ENCODE results near the gene FBXO2.
"Not testable (repeated sequence)": the region's sequence is repeated elsewhere in the genome, so short reads cannot be mapped to it uniquely, and the experiment has no call there.

The FBXO2 gene

DNA sequence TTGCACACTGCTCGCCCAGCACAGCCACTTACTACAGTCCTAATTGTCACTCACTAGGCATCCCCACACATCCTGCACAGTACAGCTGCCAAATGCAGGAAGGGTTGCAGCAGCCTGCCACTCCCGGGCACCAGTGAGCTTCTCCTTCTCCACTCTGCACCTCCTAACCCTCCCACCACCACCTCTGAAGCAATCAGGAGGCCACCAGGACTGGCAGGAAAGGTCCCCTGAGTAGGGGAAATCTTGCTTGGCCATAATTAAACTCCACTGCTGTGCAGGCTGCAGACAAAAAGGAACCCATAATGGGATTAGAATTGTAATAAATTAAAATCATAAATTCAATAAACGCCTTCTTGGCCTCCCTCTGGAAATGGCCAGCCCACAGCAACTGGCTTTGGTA is 31.8 kb downstream of the FBXO2 start:
- no peak for DNase-seq

- no peak for DNase-seq
These were observed 33.3 kb downstream of the FBXO2 start for GRCh38 chr1:11620924-11621323.

DNA sequence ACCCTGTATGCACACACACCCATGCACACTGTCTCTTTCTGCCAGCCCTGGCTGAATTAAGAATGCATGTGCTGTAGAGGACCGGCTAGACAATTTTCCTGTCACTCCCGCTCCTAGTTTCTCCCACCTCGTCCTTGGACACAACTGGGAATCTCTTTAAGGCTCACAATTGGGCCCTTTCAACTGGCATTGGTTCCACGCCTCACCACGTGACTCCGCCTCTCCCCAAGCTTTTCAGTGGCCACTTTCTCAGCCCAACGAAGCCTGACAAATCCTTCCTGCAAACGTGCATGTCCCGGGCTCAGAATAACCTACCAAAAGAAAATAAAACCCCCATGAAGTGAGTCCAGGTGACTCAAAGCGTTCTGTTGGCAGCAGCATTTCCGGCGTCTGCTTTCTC is 33.8 kb downstream of the FBXO2 start:
- no peak for DNase-seq

DNA sequence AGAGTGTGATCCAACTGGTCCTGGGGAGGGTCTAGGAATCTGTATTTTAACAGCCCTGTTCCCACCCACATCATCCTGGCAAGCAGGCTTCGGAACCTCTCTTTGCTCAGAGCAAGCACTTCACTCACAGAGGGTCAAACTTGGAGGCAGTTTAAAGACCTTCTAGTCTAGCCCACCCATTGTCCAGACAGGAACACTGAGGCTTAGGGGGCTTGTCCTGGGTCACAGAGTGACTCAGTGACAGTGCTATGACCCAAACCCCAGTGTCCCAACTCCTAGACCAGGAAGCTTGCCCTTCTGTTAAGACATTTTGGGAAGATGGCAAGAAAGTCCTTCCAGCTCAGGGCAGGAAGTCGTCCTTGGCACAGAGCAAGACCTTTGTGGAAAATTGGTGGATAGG is 36.5 kb downstream of the FBXO2 start:
- DNase-seq: no peak

GRCh38 chr1:11617314-11617713 is 36.9 kb downstream of the FBXO2 start:
- no peak for DNase-seq

DNA sequence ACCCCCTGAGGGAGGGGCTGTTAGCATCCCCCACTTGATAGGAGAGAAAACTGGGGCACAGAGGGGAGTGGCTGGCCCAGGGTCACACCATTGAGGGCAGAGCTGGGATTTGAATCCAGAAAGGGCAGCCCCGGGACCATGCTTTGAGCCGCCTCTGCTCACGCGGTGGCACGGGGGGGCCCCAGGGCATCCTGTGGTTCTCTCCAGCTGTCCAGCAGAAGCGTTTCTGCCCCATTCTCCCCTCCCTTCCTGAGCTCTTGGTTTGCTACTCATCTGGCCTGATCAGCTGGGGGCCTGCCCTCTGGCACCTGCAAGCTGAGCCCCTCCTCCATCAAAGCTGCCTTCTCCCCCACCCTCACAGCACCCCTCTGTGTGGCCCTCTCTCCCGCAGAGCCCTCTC is 37.5 kb downstream of the FBXO2 start:
- no peak for DNase-seq

DNA sequence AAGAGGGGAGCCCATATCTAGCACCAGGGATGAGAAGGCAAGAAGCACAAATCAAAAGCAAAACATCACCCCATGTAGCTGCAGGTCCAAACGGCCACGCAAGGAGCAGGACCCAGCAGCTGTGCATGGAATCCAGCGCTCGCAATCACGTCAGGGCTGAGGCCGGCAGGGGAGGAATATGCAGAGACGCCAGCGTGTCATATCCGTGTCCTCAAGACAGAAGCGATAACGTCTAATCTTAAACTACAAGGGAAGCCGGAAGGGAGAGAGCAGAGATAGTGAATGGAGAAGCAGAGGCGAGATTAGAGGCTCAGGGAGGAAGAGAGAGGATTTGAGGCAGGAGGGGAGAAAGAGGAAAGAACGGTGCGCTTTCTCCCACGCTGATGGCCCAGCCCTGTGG is 39.1 kb downstream of the FBXO2 start:
- no peak for DNase-seq

GRCh38 chr1:11613347-11613746 is 40.9 kb downstream of the FBXO2 start:
- no peak for DNase-seq

GRCh38 chr1:11611638-11612327 is 42.4 kb downstream of the FBXO2 start:
- no peak for DNase-seq

GRCh38 chr1:11610629-11611180 is 43.5 kb downstream of the FBXO2 start:
- no peak for DNase-seq

- DNase-seq: not testable (repeated sequence)
These were observed 44.9 kb downstream of the FBXO2 start for GRCh38 chr1:11609378-11609777.

DNA sequence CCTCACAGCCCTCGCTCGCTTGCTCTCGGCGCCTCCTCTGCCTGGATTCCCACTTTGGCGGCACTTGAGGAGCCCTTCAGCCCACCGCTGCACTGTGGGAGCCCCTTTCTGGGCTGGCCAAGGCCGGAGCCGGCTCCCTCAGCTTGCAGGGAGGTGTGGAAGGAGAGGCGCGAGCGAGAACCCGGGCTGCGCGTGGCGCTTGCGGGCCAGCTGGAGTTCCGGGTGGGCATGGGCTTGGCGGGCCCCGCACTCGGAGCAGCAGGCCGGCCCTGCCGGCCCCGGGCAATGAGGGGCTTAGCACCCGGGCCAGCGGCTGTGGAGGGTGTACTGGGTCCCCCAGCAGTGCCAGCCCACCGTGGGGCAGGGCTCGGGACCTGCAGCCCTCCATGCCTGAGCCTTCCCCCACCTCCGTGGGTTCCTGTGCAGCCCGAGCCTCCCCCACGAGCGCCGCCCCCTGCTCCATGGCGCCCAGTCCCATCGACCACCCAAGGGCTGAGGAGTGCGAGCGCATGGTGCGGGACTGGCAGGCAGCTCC is 45.6 kb downstream of the FBXO2 start:
- DNase-seq: not testable (repeated sequence)

DNA sequence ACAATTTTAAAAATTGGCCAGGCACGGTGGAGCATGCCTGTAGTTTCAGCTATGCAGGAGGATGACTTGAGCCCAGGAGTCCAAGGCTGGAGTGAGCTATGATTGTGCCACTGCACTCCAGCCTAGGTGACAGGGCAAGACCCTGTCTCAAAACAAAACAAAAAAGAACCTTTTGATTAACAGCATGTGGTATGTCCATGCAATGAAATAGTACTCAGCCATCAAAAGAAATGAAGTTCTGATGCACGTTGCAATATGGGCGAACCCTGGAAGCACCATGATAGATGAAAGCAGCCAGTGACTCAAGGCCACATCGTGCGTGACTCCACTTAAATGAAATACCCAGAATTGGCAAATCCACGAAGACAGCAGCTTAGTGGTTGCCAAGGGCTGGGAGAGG is 47.5 kb downstream of the FBXO2 start:
- no peak for DNase-seq

GRCh38 chr1:11602981-11603380 is 51.2 kb downstream of the FBXO2 start:
- DNase-seq: no peak

DNA sequence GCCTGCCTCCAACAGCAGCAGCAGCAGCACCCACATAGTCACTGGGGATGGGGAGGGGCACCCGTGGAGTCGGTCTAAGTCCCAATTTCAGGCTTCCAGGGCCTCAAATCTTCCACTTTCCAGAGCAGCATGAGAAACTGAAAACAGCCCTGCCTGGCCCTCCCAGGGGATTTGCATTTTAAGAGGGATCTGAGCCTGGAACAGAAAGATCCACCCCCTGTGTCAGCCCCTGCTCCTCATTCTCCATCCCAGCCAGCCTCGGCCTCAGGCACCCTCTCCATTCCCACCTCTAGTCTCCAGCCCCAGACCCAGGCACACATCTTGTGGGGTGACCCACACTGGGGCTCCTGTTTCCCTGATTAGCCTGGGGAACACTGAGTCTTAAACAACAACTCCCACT is 51.8 kb downstream of the FBXO2 start:
- no peak for DNase-seq

DNA sequence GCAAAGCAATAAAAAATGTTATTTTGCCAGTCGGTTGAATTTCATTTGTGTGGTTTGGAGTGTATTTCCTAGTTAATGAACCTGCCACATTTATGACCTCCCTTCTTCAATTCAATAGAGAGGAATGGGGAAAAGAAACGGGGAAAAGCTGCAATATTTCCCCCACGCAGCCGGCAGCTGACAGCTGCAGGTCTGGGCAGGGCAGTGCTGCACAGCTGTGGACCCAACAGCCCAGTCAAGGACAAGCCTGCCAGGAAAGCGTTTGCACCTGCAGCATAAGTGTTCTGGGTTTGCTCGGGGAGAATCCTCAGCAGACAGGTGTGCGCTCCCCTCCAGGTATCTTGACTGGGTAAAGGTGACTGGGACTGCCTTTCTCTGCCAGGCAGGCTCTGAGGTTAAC is 53.4 kb downstream of the FBXO2 start:
- no peak for DNase-seq

DNA sequence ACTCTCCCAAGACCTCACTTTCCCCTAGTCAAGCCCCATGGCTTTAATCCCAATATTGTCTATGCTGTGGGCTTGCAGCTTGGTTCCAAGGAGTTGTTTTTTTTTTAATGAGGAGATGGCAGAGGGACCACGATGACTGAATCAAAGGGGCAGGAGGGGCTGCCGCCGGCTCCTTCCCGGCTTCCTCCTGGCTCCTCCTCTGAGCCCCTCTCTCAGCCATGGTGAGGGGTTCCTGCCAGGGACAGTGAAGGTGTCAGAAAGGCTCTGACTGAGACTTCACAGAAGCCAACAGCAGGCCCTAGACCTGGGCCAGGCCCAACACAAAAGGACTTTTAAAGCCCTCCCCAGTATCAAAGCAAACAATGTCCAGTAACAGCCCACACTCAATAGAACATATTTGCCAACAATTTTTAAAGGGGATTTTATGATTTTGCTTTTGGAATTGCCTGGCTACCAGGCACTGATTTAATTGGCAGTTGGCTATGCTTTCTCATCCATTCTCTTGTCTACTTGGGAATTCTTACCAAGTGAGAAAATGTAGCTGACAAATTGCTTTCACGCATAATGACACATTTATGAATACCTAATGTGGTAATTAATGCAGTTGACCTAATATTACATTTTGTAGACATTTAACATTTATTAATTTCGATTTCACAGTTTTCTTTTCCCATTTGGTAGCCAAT is 54.2 kb downstream of the FBXO2 start:
- DNase-seq: no peak

- DNase-seq: no peak
These were observed 55.8 kb downstream of the FBXO2 start for GRCh38 chr1:11598461-11598860.

Data from cortex of kidney (tissue), 1 donor.